Measurements from ENCODE around the gene JAKMIP2.
"Not testable (repeated sequence)": the region's sequence is repeated elsewhere in the genome, so short reads cannot be mapped to it uniquely, and the experiment has no call there.

Gene JAKMIP2

DNA sequence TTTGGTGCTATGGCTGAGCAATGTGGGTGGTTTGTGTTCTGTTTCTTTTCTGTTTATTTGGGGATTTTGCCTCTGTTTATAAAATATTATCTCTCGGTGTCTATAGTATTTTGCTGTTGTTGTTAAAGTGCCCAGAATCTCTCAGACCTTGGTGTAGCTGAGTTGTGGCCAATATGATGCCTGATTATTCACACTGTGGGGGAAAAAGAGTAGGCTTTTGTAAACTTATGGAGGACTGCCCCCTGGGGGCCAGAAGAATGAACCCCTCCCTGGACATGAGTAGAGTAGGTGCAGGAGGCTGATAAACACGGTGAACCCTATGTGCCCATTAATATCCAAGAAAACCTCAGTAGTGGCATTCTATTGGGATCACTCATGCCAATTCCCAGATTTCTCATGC lies 223.7 kb downstream of the JAKMIP2 start:
- no peaks in the 10 kb centered on the region for H3K9me3 ChIP-seq
- H3K4me3 ChIP-seq (ENCODE audit: low read depth in 1 of 2, low read length in 1 of 2) = no peak overlapping the region
- peaks cover 8% of the 10 kb centered on the region for H3K27me3 ChIP-seq
- H3K27ac ChIP-seq = no peak overlapping the region
- TF ChIP-seq, protein P1, sequence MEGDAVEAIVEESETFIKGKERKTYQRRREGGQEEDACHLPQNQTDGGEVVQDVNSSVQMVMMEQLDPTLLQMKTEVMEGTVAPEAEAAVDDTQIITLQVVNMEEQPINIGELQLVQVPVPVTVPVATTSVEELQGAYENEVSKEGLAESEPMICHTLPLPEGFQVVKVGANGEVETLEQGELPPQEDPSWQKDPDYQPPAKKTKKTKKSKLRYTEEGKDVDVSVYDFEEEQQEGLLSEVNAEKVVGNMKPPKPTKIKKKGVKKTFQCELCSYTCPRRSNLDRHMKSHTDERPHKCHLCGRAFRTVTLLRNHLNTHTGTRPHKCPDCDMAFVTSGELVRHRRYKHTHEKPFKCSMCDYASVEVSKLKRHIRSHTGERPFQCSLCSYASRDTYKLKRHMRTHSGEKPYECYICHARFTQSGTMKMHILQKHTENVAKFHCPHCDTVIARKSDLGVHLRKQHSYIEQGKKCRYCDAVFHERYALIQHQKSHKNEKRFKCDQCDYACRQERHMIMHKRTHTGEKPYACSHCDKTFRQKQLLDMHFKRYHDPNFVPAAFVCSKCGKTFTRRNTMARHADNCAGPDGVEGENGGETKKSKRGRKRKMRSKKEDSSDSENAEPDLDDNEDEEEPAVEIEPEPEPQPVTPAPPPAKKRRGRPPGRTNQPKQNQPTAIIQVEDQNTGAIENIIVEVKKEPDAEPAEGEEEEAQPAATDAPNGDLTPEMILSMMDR (IDR thresholded peaks at IDR 0.05) = no peak
- no peaks in the 10 kb centered on the region for H3K4me1 ChIP-seq (ENCODE audit: control insufficient read depth in 1 of 2, insufficient read depth in 1 of 2, low read depth in 1 of 2, low read length in 1 of 2)
- no peaks in the 10 kb centered on the region for H3K36me3 ChIP-seq

DNA sequence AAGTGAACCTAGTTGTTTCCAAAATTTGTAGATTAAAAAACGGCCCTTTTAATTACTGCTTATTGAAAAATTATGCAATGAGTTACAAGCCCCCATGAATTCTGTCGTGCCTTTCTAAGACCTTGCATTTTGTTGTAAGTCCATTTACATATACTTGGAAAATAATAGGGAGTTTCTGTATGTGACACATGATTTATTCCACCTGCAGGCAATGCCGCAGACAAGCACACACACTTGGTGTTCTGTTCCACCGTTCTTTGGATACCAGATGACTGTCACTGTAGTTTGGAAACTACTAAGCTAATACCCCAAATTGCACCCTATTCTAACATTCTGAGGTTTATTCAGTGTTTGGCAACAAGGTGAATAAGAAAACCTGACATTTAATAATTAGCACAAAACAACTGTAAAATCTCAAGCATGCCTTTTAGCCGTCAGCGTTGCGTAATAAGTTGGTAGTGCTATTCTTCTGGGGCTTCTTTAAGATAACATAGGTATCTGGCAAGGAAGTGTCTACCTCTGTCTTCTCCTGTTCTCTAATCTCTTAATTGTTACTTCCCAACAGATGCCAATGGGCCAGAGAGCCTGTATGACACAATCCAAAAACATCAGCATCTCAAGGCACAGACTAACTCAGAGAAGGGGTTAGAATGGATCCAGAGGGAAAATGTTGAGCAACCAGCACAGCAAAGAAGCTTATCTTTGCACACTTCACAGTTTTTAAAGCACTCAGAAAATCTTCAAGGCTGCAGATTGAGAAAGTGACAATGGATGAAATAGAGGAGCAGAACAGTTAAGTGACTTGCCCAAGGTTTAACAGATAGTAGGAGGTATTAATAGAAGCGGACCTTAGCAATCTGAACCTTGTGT lies 224.4 kb downstream of the JAKMIP2 start:
- no peaks in the 10 kb centered on the region for H3K36me3 ChIP-seq
- no peak overlapping the region for H3K27ac ChIP-seq
- TF ChIP-seq, protein P1 (IDR thresholded peaks at IDR 0.05) = no peak
- H3K4me3 ChIP-seq (ENCODE audit: low read depth in 1 of 2, low read length in 1 of 2) = no peak overlapping the region
- peaks cover 8% of the 10 kb centered on the region for H3K27me3 ChIP-seq
- H3K4me1 ChIP-seq (ENCODE audit: control insufficient read depth in 1 of 2, insufficient read depth in 1 of 2, low read depth in 1 of 2, low read length in 1 of 2) = no peaks in the 10 kb centered on the region
- no peaks in the 10 kb centered on the region for H3K9me3 ChIP-seq

DNA sequence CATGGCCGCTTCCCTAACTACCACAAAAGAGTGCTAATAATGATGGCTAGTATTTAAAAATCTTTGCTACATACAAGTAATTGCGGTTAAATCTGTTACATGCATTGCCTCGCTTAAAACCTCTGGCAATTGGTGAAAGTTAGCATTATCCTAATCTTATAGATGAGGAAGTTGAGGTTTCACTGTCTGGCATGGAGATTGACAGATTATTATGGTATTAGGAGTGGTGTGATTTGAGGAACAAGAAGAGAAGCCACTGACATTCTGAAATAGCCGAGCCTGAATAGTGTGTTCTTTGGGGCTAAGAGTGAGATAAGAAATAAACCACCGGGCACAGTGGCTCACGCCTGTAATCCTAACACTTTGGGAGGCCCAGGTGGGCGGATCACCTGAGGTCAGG lies 227.4 kb downstream of the JAKMIP2 start:
- Histone ChIP-seq H3K4me3 (ENCODE audit: low read depth in 1 of 2, low read length in 1 of 2) (no peak overlapping the region), H3K9me3 (no peaks in the 10 kb centered on the region), H3K27ac (no peak overlapping the region), H3K4me1 (ENCODE audit: control insufficient read depth in 1 of 2, insufficient read depth in 1 of 2, low read depth in 1 of 2, low read length in 1 of 2) (no peaks in the 10 kb centered on the region), H3K36me3 (no peaks in the 10 kb centered on the region), H3K27me3 (peaks cover 8% of the 10 kb centered on the region)
- TF ChIP-seq, protein P1 (IDR thresholded peaks at IDR 0.05) = no peak

DNA sequence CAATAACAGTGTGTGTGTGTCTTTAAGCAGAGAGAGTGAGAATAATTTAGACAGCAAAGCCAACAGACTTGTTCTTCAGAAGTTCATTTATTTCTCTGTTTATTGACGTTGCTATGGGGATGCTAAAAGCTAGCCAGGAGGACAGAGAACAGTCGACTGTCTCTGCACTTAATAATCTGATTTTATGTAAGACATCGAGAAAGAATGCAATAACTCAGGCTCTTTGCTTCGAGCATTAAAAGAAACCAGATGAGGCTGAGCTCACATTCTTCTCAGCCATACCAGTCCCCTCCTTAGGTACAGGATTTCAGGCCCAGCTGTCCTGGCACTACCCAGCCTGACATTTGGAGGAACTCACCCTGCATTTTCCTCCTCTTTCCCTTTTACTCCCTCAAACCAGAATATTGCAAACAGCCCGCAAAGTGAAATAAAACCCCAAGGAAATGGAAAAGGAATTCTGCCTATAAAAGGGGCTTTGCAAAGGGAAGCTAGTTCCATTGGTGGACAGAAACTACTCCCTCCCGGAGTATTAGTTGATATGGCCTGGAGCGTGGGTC lies 228.2 kb downstream of the JAKMIP2 start:
- no peaks in the 10 kb centered on the region for H3K36me3 ChIP-seq
- H3K9me3 ChIP-seq = no peaks in the 10 kb centered on the region
- H3K27me3 ChIP-seq = peaks cover 8% of the 10 kb centered on the region
- H3K4me3 ChIP-seq (ENCODE audit: low read depth in 1 of 2, low read length in 1 of 2) = no peak overlapping the region
- no peak overlapping the region for H3K27ac ChIP-seq
- no peaks in the 10 kb centered on the region for H3K4me1 ChIP-seq (ENCODE audit: control insufficient read depth in 1 of 2, insufficient read depth in 1 of 2, low read depth in 1 of 2, low read length in 1 of 2)
- TF ChIP-seq, protein P1 (IDR thresholded peaks at IDR 0.05) = no peak

DNA sequence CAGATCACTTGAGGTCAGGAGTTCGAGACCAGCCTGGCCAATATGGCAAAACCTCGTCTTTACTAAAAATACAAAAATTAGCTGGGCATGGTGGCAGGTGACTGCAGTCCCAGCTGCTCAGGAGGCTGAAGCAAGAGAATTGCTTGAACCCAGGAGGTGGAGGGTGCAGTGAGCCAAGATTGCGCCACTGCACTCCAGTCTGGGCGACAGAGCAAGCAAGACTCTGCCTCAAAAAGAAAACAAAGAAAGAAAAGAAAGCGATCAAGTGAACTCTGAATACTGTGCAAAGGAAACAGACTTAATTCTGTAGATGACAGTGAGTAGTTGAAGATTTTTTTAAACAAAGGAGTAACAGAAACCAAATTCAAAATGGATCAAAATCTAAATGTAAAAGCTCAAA lies 228.7 kb downstream of the JAKMIP2 start:
- H3K36me3 ChIP-seq; H3K4me1 ChIP-seq (ENCODE audit: control insufficient read depth in 1 of 2, insufficient read depth in 1 of 2, low read depth in 1 of 2, low read length in 1 of 2); H3K9me3 ChIP-seq; H3K4me3 ChIP-seq (ENCODE audit: low read depth in 1 of 2, low read length in 1 of 2); H3K27me3 ChIP-seq; H3K27ac ChIP-seq: not testable (repeated sequence)

DNA sequence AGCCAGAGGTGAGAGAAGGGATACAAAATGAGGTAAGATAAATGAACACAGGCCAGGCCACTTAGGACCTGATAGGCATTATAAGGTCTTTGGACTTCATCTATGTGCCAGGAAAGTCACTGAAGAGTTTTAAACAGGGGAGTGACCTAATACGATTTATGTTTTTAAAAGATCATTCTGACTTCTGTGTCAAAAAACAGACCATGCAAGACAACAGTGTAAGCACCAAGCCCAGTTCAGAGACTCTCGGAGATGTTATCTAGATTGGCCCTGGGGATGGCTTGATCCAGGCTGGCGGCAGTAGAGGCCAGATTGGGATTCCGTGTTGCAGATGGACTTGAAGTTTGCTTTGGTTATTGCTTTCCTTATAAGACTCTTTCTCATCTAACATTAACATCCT lies 229.6 kb downstream of the JAKMIP2 start:
- Histone ChIP-seq H3K4me3 (ENCODE audit: low read depth in 1 of 2, low read length in 1 of 2) (no peak overlapping the region), H3K4me1 (ENCODE audit: control insufficient read depth in 1 of 2, insufficient read depth in 1 of 2, low read depth in 1 of 2, low read length in 1 of 2) (no peaks in the 10 kb centered on the region), H3K36me3 (no peaks in the 10 kb centered on the region), H3K9me3 (no peaks in the 10 kb centered on the region), H3K27me3 (no peaks in the 10 kb centered on the region), H3K27ac (no peak overlapping the region)
- TF ChIP-seq, protein P1 (IDR thresholded peaks at IDR 0.05) = no peak

Measured in neutrophil (primary cell).